Endodermal cell (in vitro differentiated cells): Measurements from ENCODE around the gene CTNNA1. TPM values are rescaled to one million over a fixed set of nuclear protein-coding genes. Genes with fewer than 3 reads are reported as not detected.

Experiments used
- DNase-seq: peaks from one replicate; pipeline ENCODE4 v3.0.0-alpha.2; 2017
- H3K27ac ChIP-seq: 2 replicates; pipeline ENCODE4 v1.5.1; 2013; ENCODE audit warnings: mild to moderate bottlenecking, low read depth, low read length, moderate library complexity
- H3K27me3 ChIP-seq: 2 replicates; pipeline ENCODE4 v1.6.1; 2013; ENCODE audit warnings: mild to moderate bottlenecking, low read length, moderate library complexity; ENCODE audit not compliant: insufficient read depth, control insufficient read depth, poor library complexity, severe bottlenecking
- H3K36me3 ChIP-seq: 2 replicates; pipeline ENCODE4 v1.7.0; 2013; ENCODE audit warnings: mild to moderate bottlenecking, low read length, moderate library complexity; ENCODE audit not compliant: control insufficient read depth, insufficient read depth
- H3K4me1 ChIP-seq: one replicate; pipeline ENCODE4 v1.7.0; 2013; ENCODE audit warnings: low read length; ENCODE audit not compliant: control insufficient read depth, insufficient read depth
- H3K4me3 ChIP-seq: 2 replicates; pipeline ENCODE4 v1.5.1; 2013; ENCODE audit warnings: mild to moderate bottlenecking, low read length, moderate library complexity
- H3K9ac ChIP-seq: 2 replicates; pipeline ENCODE4 v1.6.1; 2013; ENCODE audit warnings: mild to moderate bottlenecking, low read length, moderate library complexity; ENCODE audit not compliant: poor library complexity, severe bottlenecking; ENCODE audit errors: extremely low read depth
- H3K9me3 ChIP-seq: 2 replicates; pipeline ENCODE4 v1.6.1; 2013; ENCODE audit warnings: mild to moderate bottlenecking, low read length, moderate library complexity; ENCODE audit not compliant: control insufficient read depth
- H3K27ac Mint-ChIP-seq: 2 replicates; pipeline ENCODE4 v1.8.0; 2020; ENCODE audit warnings: mixed read lengths
- H3K27me3 Mint-ChIP-seq: 2 replicates; pipeline ENCODE4 v1.8.0; 2021; ENCODE audit warnings: mild to moderate bottlenecking, mixed read lengths; ENCODE audit not compliant: insufficient read depth
- H3K36me3 Mint-ChIP-seq: 2 replicates; pipeline ENCODE4 v1.8.0; 2020; ENCODE audit warnings: low read depth, mixed read lengths
- H3K4me1 Mint-ChIP-seq: 2 replicates; pipeline ENCODE4 v1.8.0; 2020; ENCODE audit warnings: mixed read lengths
- H3K4me3 Mint-ChIP-seq: 2 replicates; pipeline ENCODE4 v1.8.0; 2020; ENCODE audit warnings: mild to moderate bottlenecking, moderate library complexity, mixed read lengths
- H3K9me3 Mint-ChIP-seq: 2 replicates; pipeline ENCODE4 v1.8.0; 2020; ENCODE audit warnings: mild to moderate bottlenecking, mixed read lengths
- CTCF ChIP-seq: fragments of 200-600 bp; sonication (generic); conservative IDR thresholded peaks from 2 replicates; pipeline ENCODE4 v1.5.0; 2021; ENCODE audit warnings: antibody characterized with exemption, mild to moderate bottlenecking
- WGBS, 2 experiments: methylation state at CpG; one replicate each; pipeline versions ENCODE4 v1.1.5 to v1.1.7; 2013; ENCODE audit warnings: missing lambda C conversion rate in 2 of 2, mixed read lengths in 1 of 2; ENCODE audit not compliant: insufficient coverage in 1 of 2, insufficient read length in 1 of 2; 5-methylcytosine and 5-hydroxymethylcytosine counted together
- total RNA-seq, 2 donors: library from RNA; stranded (reverse); fragmentation: NEBNext Ultra II Directional in 1 of 2; extraction: Animal tissue kit (Norgen Biotek cat#: 25700) in 1 of 2; gene quantifications; 2 replicates in 1 of 2; 3 replicates in 1 of 2; pipeline ENCODE4 v1.2.1, GENCODE V29; 2021

CTNNA1 gene
- total RNA-seq, 2 donors from 2014 or later = 298 to 305 TPM

GRCh38 chr5:138978581-138978980, 225.4 kb downstream of the CTNNA1 start:
- DNase-seq = no peak
- Mint-ChIP-seq H3K27me3 (no peaks in the 10 kb centered on the region), H3K27ac (peak overlapping the region; percentile 13), H3K9me3 (no peaks in the 10 kb centered on the region), H3K36me3 (peaks cover under 1% of the 10 kb centered on the region), H3K4me3 (no peak overlapping the region), H3K4me1 (peaks cover 17% of the 10 kb centered on the region)
- H3K9me3 ChIP-seq = no peaks in the 10 kb centered on the region
- WGBS, 2 experiments = 100% methylated on average over 1 of the region's 1 CpG; no CpG with 5 or more reads in 1 of the 2 experiments
- no peaks in the 10 kb centered on the region for H3K27me3 ChIP-seq
- H3K9ac ChIP-seq = no peak overlapping the region
- H3K4me1 ChIP-seq = peaks cover 6% of the 10 kb centered on the region
- H3K36me3 ChIP-seq = no peaks in the 10 kb centered on the region
- H3K27ac ChIP-seq = no peak overlapping the region
- no peak overlapping the region for H3K4me3 ChIP-seq
- no peak for TF ChIP-seq CTCF

- Mint-ChIP-seq H3K4me1 (peaks cover 15% of the 10 kb centered on the region), H3K9me3 (no peaks in the 10 kb centered on the region), H3K27ac (peak overlapping the region; percentile 19), H3K36me3 (peaks cover 3% of the 10 kb centered on the region), H3K4me3 (no peak overlapping the region), H3K27me3 (no peaks in the 10 kb centered on the region)
- Histone ChIP-seq H3K27ac (no peak overlapping the region), H3K27me3 (no peaks in the 10 kb centered on the region), H3K4me3 (no peak overlapping the region), H3K4me1 (peaks cover 2% of the 10 kb centered on the region), H3K9me3 (no peaks in the 10 kb centered on the region), H3K9ac (no peak overlapping the region), H3K36me3 (no peaks in the 10 kb centered on the region)
- peak; percentile 41 for DNase-seq
- TF ChIP-seq CTCF = no peak
- 89 to 96% methylated on average over 4 to 5 of the region's 5 CpGs for WGBS, 2 experiments
Measured at GRCh38 chr5:138979684-138980280, 226.6 kb downstream of the CTNNA1 start.

- no peak overlapping the region for H3K9ac ChIP-seq
- no peak for DNase-seq
- no peaks in the 10 kb centered on the region for H3K9me3 ChIP-seq
- no peaks in the 10 kb centered on the region for H3K27me3 Mint-ChIP-seq
- H3K36me3 Mint-ChIP-seq = peaks cover 3% of the 10 kb centered on the region
- H3K27ac Mint-ChIP-seq = no peak overlapping the region
- H3K4me1 ChIP-seq = peaks cover 2% of the 10 kb centered on the region
- no peak overlapping the region for H3K4me3 ChIP-seq
- no peaks in the 10 kb centered on the region for H3K36me3 ChIP-seq
- no peak overlapping the region for H3K27ac ChIP-seq
- H3K9me3 Mint-ChIP-seq = no peaks in the 10 kb centered on the region
- TF ChIP-seq CTCF = no peak
- H3K27me3 ChIP-seq = no peaks in the 10 kb centered on the region
- peaks cover 15% of the 10 kb centered on the region for H3K4me1 Mint-ChIP-seq
- H3K4me3 Mint-ChIP-seq = no peak overlapping the region
Measured at GRCh38 chr5:138980441-138980840, 227.2 kb downstream of the CTNNA1 start.
